HepG2 (cell line): Measurements from ENCODE around the gene MT4. TPM values are rescaled to one million over a fixed set of nuclear protein-coding genes. Genes with fewer than 3 reads are reported as not detected.

ENCODE experiments used
- ASH2L ChIP-seq: fragments of 300-600, 200-600 bp; sonication (generic); IDR thresholded peaks from 2 replicates; pipeline ENCODE4 v1.7.0; 2017; ENCODE audit warnings: low read depth, mild to moderate bottlenecking, moderate library complexity, mixed read lengths, low read length; ENCODE audit not compliant: insufficient read length
- CBX1 ChIP-seq: IDR thresholded peaks from one replicate; pipeline ENCODE4 v1.6.1; 2016; ENCODE audit warnings: antibody characterized with exemption, low read depth
- CREB3 ChIP-seq: sonication (generic); formaldehyde crosslinking; IDR thresholded peaks from 2 replicates; pipeline ENCODE4 v1.5.0; 2020; ENCODE audit warnings: missing genetic modification reagents
- FOSL2 ChIP-seq: sonication (generic); formaldehyde crosslinking; IDR thresholded peaks from 2 replicates; pipeline ENCODE4 v1.4.0; 2020; ENCODE audit warnings: missing genetic modification reagents
- GLI4 ChIP-seq: sonication (generic); formaldehyde crosslinking; IDR thresholded peaks from 2 replicates; pipeline ENCODE4 v1.5.1; 2020; ENCODE audit warnings: missing genetic modification reagents, mild to moderate bottlenecking, moderate library complexity, borderline replicate concordance
- JDP2 ChIP-seq: sonication (generic); formaldehyde crosslinking; IDR thresholded peaks from 2 replicates; pipeline ENCODE4 v1.8.1; 2022; ENCODE audit warnings: missing genetic modification reagents, borderline replicate concordance
- MBNL3 ChIP-seq: fragments of 250-450 bp; sonication (Bioruptor Pico); conservative IDR thresholded peaks from 2 replicates; pipeline ENCODE4 v1.8.0; 2022; ENCODE audit warnings: mild to moderate bottlenecking, inconsistent platforms
- MEF2D ChIP-seq: sonication (generic); formaldehyde crosslinking; IDR thresholded peaks from 2 replicates; pipeline ENCODE4 v1.5.1; 2020; ENCODE audit warnings: mild to moderate bottlenecking, missing genetic modification reagents
- RAD21 ChIP-seq: fragments of 450-650 bp; formaldehyde crosslinking; IDR thresholded peaks from 2 replicates; pipeline ENCODE4 v1.5.0; 2020; ENCODE audit warnings: mild to moderate bottlenecking
- RAD51 ChIP-seq: fragments of 450-650 bp; IDR thresholded peaks from 2 replicates; pipeline ENCODE4 v1.6.1; 2016; ENCODE audit warnings: borderline replicate concordance
- RCOR2 ChIP-seq: IDR thresholded peaks from 2 replicates; pipeline ENCODE4 v1.6.1; 2016; ENCODE audit warnings: missing biosample characterization, missing genetic modification reagents
- SNRNP70 ChIP-seq: fragments of 200-400 bp; formaldehyde crosslinking; IDR thresholded peaks from 2 replicates; pipeline ENCODE4 v1.6.1; 2017; ENCODE audit warnings: mild to moderate bottlenecking, low read depth, low read length, moderate library complexity
- TSC22D2 ChIP-seq: sonication (generic); formaldehyde crosslinking; IDR thresholded peaks from 2 replicates; pipeline ENCODE4 v1.5.1; 2020; ENCODE audit warnings: missing genetic modification reagents, mild to moderate bottlenecking, borderline replicate concordance
- ZBTB25 ChIP-seq: IDR thresholded peaks from 2 replicates; pipeline ENCODE4 v1.6.1; 2018; ENCODE audit warnings: missing genetic modification reagents
- ZBTB8A ChIP-seq: sonication (generic); formaldehyde crosslinking; IDR thresholded peaks from 2 replicates; pipeline ENCODE4 v1.4.0; 2020; ENCODE audit warnings: mild to moderate bottlenecking, low read depth, missing genetic modification reagents, borderline replicate concordance
- ZFAT ChIP-seq: sonication (generic); formaldehyde crosslinking; conservative IDR thresholded peaks from 2 replicates; pipeline ENCODE4 v1.8.1; 2023; ENCODE audit warnings: missing genetic modification reagents, inconsistent platforms
- ZNF121 ChIP-seq: sonication (generic); formaldehyde crosslinking; IDR thresholded peaks from 2 replicates; pipeline ENCODE4 v1.5.0; 2020; ENCODE audit warnings: mild to moderate bottlenecking, missing genetic modification reagents
- ZNF337 ChIP-seq: sonication (generic); formaldehyde crosslinking; IDR thresholded peaks from 2 replicates; pipeline ENCODE4 v1.5.1; 2020; ENCODE audit warnings: missing genetic modification reagents, low read depth, mild to moderate bottlenecking, borderline replicate concordance
- ZNF501 ChIP-seq: sonication (generic); formaldehyde crosslinking; IDR thresholded peaks from 2 replicates; pipeline ENCODE4 v1.5.1; 2020; ENCODE audit warnings: mild to moderate bottlenecking, moderate library complexity, missing genetic modification reagents
- ZNF562 ChIP-seq: sonication (generic); formaldehyde crosslinking; IDR thresholded peaks from 2 replicates; pipeline ENCODE4 v1.8.0; 2022; ENCODE audit warnings: missing genetic modification reagents, borderline replicate concordance
- ZNF563 ChIP-seq: sonication (generic); formaldehyde crosslinking; IDR thresholded peaks from 2 replicates; pipeline ENCODE4 v1.8.0; 2022; ENCODE audit warnings: mild to moderate bottlenecking, moderate library complexity, missing genetic modification reagents
- ZNF782 ChIP-seq: sonication (generic); formaldehyde crosslinking; IDR thresholded peaks from 2 replicates; pipeline ENCODE4 v1.4.0; 2020; ENCODE audit warnings: missing genetic modification reagents, mild to moderate bottlenecking, borderline replicate concordance
- ZNF883 ChIP-seq: sonication (generic); formaldehyde crosslinking; IDR thresholded peaks from 2 replicates; pipeline ENCODE4 v1.5.1; 2020; ENCODE audit warnings: mild to moderate bottlenecking, missing genetic modification reagents; ENCODE audit errors: not compliant biosample characterization
- polyA plus RNA-seq, 8 experiments: library from polyadenylated mRNA; depleted of rRNA in 3 of 8; stranded (reverse) in 7 of 8; unstranded in 1 of 8; fragments of >200 nt; fragmentation: Illumina TruSeq in 4 of 8; extraction: Trizol in 4 of 8; gene quantifications; 2 replicates each; pipeline versions ENCODE4 v1.2.1 to v1.2.3, GENCODE V29; 2011 to 2016; ENCODE audit warnings: low read depth in 4 of 8, missing spikeins in 1 of 8, mixed read lengths in 1 of 8; ENCODE audit not compliant: insufficient read depth in 1 of 8
- total RNA-seq, 5 experiments: library from RNA; depleted of rRNA; stranded (reverse); fragments of >200 nt; fragmentation: Illumina TruSeq; extraction: Trizol; gene quantifications; 2 replicates each; pipeline ENCODE4 v1.2.3, GENCODE V29; 2016; ENCODE audit warnings: low read depth in 1 of 5
- TF ChIP-seq, protein P1 (sequence below): IDR thresholded peaks from 2 replicates; pipeline ENCODE4 v1.6.1; 2012; ENCODE audit warnings: low read length, improper control_type of control experiment
- TF ChIP-seq, protein P2 (sequence below): IDR thresholded peaks from 2 replicates; pipeline ENCODE4 v1.6.1; 2016; ENCODE audit warnings: missing compliant biosample characterization, missing genetic modification reagents, borderline replicate concordance

Gene MT4
- total and polyA plus RNA-seq, 2 of the 13 experiments (the other 11 are each of a cell fraction or from before 2014, with no cell fraction given), result not detected

DNA sequence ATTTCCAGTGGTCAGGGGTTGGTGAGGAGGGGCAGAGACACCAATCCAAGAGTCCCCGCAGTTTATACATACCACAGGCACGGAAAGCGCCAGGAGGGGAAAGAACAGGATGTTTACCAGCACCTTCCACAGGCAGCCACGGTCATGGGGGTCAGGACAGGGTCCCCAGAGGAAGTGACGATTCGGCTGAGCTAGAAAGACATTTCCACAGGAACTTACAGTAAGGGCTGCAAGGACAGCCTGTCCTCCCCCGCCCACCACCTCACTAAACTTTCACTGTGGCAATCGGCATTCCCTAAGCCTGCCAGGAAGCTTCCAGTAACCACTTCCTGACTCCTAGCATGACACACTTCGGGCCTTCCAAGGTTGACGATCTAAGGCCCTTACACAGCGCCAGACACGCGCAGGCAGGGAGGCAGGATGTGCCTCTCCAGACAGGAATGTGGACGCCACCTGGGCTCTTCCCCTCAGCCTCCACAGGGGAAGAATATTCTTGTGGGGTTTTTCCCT lies 42.3 kb downstream of the MT4 start (continued):
- TF ChIP-seq RCOR2 (no peak; the same call in 1 of the 2 replicates), ZNF121 (CRISPR knock-in tag) (no peak; the same call in 1 of the 2 replicates), RAD21 (0 out of 2 replicates have a peak, but pooled peaks have one; percentile 6), TSC22D2 (CRISPR knock-in tag) (peak; percentile 84), FOSL2 (peak; percentile 82), ZNF501 (peak; percentile 50; the same call in 1 of the 2 replicates), RAD51 (no peak), ZBTB8A (no peak), ZBTB25 (CRISPR knock-in tag) (peak; percentile 49; the same call in 1 of the 2 replicates), MBNL3 (no peak), ZNF563 (CRISPR knock-in tag) (no peak), CREB3 (CRISPR knock-in tag) (0 out of 2 replicates have a peak, but pooled peaks have one; percentile 69), ZNF337 (CRISPR knock-in tag) (no peak), ZFAT (CRISPR knock-in tag) (no peak), MEF2D (CRISPR knock-in tag) (peak; percentile 55; the same call in 1 of the 2 replicates), ZNF782 (no peak), ASH2L (peak; percentile 48), JDP2 (CRISPR knock-in tag) (0 out of 2 replicates have a peak, but pooled peaks have one; percentile 3), SNRNP70 (no peak), ZNF562 (no peak), CBX1 (no peak), ZNF883 (peak; percentile 92), GLI4 (CRISPR knock-in tag) (no peak)
- TF ChIP-seq, protein P1, sequence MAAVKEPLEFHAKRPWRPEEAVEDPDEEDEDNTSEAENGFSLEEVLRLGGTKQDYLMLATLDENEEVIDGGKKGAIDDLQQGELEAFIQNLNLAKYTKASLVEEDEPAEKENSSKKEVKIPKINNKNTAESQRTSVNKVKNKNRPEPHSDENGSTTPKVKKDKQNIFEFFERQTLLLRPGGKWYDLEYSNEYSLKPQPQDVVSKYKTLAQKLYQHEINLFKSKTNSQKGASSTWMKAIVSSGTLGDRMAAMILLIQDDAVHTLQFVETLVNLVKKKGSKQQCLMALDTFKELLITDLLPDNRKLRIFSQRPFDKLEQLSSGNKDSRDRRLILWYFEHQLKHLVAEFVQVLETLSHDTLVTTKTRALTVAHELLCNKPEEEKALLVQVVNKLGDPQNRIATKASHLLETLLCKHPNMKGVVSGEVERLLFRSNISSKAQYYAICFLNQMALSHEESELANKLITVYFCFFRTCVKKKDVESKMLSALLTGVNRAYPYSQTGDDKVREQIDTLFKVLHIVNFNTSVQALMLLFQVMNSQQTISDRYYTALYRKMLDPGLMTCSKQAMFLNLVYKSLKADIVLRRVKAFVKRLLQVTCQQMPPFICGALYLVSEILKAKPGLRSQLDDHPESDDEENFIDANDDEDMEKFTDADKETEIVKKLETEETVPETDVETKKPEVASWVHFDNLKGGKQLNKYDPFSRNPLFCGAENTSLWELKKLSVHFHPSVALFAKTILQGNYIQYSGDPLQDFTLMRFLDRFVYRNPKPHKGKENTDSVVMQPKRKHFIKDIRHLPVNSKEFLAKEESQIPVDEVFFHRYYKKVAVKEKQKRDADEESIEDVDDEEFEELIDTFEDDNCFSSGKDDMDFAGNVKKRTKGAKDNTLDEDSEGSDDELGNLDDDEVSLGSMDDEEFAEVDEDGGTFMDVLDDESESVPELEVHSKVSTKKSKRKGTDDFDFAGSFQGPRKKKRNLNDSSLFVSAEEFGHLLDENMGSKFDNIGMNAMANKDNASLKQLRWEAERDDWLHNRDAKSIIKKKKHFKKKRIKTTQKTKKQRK, result no peak
- TF ChIP-seq, protein P2, sequence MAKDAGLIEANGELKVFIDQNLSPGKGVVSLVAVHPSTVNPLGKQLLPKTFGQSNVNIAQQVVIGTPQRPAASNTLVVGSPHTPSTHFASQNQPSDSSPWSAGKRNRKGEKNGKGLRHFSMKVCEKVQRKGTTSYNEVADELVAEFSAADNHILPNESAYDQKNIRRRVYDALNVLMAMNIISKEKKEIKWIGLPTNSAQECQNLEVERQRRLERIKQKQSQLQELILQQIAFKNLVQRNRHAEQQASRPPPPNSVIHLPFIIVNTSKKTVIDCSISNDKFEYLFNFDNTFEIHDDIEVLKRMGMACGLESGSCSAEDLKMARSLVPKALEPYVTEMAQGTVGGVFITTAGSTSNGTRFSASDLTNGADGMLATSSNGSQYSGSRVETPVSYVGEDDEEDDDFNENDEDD (CRISPR knock-in tag), result peak; percentile 88; the same call in 1 of the 2 replicates
